ENCODE data around the gene ZAP70.
A peak's percentile ranks its signal among the peaks of the same experiment; 100 is the strongest.
"Not testable (repeated sequence)": the region's sequence is repeated elsewhere in the genome, so short reads cannot be mapped to it uniquely, and the experiment has no call there.

ZAP70 gene

DNA sequence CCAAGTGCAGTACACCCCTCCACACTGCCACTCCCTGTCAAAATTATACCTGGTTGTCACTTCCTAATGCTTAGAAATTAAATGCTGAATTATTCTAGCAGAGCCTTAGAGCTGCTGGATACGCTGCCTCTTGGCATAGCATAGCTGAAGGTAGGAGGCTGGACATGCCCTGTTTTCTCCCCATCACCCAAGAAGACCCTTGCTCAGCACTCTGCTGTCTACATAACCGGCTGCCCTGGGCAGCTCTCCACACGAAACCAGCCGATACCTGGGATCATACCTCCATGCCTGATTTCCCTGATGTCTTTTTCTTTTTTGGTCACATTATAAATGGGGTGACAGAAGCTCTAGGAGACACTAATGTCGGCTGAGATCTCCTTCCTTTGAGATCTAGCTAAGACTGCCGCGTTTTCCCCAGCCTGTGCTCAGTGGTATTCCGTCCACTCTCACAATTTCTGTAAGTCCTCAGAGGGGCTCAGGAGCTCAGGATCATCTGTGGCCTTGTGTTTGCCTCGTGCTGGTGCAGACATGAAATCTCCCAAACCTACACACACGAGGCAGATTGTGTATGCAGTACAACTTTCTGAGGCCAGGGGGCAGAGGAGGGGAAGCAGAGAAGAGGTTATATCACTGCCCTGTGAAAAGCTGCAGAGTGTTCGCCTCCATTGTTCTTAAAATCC is 13.5 kb upstream of the ZAP70 start:
- DNase-seq = peak; percentile 68

DNA sequence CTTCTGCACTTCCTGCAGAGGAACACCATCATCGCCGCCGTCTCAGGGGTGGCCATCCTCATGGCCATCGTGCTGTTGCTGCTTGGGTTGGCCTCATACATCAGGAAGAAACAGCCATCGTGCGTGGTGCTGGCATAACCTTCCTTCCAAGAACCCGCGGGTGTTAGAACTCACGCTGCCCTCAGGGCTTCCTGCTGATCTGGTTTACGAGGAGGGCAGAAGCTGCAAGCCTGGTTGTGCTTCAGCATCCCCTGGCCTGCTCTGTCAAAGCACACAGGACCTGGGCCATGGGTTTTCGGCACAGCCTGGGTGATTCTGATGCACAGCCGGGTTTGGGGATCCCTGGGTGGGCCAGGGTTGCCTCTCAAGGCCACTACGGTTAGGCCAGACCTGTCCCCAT is 12.2 kb upstream of the ZAP70 start:
- DNase-seq = no peak

DNA sequence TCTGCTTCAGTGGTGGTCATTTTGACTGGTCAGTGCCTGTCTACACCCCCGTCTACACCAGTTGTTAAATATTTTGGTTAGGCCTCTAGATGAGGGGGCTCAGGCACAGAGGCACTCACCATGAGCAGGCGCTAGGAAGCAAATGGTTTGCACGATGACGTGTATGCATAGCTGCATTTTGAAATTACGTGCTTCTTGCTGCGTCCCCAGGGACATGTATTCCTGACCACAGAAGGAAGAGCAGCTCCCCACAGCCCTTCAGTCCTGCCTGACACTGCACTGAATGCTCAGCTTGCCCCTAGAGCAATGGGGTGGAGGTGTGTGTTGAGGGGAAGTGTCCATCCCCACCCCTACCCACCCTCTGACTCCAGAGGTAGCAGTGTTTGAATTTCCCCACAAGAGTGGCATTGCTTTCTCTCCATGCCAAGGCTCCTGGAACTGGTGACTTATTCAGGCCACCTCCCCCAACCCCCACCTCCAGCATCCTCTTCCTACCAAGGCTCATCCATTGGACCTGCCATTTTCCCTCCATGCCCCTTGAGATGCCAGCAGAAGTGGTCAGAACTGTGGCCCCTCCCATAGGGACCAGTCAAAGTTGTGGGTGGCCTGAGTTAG is 11.4 kb upstream of the ZAP70 start:
- DNase-seq = no peak

DNA sequence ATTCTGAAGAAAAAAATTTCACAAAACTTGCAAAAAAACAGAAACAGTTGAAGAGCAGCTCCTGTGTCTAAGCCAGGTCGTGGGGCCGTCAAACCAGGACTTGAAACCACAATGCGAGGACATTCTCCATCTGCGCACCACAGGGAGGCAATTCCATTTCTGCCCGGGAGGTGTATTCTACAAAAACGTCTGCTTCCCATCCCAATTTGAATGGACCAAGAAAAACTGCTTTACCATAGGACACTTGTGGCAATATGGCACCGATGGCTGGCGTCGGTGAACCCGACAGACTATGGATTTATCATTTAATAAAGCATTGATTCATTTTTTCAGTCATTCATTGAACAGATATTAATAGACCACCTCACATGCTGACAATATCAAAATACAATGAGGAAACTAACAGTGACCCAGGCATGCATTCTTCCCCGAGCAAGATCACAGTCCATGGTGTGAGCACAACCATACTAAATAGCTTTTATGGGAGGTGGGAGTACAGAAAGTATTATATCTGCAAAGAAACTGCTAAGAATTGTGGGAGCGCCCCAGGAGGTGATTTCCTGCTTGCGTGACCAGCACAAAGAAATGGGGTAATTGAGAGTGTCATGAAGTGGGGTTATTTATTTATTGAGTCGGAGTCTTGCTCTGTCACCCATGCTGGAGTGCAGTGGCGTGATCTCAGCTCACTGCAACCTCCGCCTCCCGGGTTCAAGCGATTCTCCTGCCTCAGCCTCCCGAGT is 10.5 kb upstream of the ZAP70 start:
- DNase-seq = no peak

DNA sequence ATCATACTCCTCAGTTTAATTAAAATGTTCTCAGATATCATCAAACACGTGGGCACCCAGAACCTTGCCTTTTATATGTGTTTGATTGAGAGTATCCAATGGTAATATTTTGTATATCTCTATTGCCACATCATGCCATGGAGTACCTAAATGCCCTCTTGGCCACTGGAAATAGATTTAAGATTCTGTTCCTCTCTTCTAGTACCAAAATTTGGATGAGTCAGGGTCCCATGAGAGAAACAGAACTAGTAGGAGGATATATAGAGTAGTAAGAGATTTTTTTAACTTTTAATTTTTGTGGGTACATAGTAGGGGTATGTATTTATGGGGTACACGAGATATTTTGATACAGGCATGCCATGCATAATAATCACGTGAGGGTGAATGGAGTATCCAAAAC is 9.6 kb upstream of the ZAP70 start:
- no peak for DNase-seq

DNA sequence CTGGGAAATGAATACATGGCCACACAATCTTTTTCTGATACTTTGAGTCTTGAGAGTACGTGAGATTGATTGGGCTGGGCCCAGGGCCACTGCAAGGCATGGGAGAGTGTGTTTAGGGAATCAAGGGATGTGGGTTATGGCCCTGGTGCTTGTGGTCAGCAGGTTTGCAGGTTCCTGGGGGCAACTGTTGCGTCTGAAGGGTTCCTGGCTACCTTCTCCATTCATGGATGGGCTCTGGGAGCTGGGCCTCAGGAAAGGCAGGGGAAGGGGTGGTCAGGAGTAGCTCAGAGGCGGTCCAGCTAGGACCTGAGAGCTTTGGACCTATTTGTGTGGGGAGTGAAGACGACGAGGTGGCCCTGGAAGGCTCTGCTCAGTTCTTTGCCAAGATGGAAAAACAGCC is 8.4 kb upstream of the ZAP70 start:
- DNase-seq = no peak

DNA sequence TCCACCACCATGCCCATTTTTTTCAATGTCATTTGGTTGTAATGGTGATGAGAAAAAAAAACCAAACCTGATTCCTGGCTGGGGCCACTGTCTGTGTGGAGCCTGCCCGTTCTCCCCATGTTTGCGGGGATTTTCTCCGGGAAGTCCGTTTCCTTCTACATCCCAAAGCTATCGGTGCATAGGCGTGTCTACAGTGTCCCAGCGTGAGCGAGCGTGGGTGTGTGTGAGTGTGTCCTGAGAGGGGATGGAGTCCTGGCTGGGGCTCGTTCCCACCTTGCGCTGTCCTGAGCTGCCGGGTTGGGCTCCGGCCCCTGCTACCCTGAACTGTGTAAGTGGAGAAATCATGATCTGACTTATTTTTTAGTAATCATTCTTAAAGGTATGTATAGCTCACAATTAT is 7.3 kb upstream of the ZAP70 start:
- DNase-seq = no peak

DNA sequence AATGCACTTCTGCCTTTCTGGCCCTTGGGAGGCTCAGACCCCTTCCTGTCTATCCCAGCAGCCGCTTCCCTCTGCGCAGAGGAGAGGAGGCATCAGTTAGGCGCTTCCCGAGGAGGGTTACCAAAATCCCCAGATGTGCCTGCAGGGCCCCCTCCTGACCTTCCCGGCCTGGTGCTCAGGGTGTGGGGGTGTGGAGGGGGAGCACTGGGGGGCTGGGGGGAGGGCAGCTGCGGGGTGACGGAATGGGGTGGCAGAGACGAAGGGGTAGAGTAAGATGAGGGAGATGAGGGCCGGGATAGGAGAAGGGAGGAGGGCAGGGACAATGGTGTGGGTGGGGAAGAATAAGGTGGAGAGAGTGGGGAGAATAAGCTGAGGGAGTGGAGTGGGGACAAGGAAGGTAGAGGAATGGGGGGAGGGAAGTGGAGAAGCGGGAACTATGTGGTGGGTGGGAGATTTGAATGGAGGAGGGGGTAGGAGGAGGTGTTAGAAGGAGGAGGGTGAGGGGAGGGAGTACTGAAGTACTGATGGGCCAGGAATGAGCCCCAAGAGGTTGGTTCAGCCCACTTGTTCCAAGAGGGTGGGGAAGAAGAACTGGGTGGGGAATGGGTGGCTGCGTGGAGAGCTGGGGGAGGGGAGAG is 6.5 kb upstream of the ZAP70 start:
- no peak for DNase-seq

DNA sequence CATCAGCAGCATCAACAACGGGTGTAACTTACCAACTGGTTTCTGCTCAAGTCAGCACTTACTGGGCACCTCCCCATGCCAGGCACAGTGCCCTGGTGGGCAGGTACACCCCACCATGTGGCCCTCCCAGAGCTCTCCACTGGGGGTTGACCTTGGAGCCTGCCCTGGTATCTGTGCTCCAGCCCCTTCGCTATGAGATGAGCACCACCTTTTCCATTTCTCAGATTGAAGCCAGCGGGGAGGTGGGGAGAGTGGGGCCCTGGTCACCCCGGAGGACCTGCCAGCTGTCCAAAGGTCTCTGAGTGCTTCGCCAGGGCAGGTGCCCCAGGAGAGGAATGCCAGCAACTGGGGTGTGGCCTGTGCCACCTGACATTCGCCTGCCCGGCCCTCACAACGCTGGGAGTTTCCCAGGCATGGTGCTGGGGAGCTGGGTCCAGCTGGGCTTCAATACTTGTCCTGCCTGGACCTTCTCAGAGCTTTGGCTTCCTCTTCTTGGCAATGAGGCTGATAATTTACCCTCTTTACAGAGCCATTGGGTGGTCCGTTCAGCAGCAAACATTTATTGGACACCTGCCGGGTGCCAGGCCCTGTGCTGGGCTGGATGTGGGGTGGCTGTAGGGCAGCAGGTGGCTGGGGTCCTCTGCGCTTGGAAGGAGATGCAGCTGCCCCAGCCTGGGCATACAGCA is 5.9 kb upstream of the ZAP70 start:
- DNase-seq = no peak

DNA sequence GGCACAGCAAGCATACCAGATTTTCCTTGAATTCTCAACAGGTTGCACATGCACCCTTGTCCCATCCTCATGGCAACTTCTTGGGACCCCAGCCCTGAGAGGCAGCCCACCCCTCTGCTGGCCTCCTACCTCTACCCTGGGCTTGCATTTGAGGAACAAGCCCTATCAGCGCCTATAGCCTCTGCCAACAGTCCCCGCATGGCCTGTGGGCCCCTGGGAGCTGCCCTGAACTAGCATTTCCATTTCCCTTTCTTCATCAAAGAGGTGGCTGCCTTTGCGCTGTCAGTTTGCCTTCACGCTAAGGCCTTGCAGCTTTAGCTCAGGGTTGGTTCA is 5.4 kb upstream of the ZAP70 start:
- DNase-seq = no peak

DNA sequence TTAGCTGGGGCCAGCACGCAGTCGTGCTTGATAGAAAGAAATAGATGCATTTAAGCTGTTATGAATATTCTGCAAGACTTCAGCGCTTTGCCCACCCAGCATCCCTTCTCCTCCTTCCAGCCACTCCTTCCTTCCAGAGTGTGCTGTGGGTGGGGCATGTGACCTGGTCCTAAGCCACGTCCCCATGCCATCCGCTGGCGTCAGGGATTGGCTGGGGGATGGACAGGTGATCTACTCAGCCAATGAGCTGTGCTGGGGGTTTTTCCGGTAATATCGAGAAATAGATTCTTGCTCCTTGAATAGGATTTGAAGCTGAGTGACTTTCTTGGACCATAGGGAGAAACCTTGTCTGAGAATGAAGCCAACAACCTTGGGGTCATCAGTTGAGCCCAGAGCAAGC is 4.8 kb upstream of the ZAP70 start:
- DNase-seq = no peak

DNA sequence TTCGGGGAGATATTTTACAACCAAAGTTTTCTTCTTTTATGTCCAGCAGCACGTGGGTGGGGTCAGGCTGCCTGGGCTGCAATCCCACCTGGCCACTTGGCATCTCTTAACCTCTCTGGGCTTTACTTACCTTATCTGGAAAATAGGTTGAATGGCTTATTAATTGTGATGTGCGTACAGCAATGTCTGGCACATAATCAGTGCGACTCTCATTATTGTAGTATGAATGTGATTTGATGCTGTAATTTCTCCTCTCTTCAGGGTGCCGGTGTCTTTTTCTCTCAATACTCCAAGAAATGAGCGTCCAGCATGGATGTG is 2.0 kb upstream of the ZAP70 start:
- DNase-seq = no peak

DNA sequence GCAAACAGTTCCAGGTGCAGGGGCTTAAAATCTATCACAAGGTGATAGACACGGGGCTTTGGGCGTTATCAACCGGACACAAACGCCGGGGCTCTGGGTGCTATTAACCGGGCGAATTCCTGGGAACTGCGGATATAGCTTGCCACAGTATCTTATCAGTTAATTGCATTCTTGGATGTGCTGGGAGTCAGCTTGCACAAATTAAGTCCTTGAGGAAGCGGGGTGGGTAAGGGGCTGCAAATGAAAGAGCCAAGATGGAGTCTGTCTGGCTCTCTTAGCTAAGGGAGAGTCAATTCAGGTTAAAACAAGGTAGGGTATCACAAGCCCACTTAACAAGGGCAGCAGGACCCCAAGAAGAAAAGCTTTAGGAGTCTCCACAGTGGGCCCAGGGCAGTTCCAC is 1.2 kb upstream of the ZAP70 start:
- DNase-seq = not testable (repeated sequence)

DNA sequence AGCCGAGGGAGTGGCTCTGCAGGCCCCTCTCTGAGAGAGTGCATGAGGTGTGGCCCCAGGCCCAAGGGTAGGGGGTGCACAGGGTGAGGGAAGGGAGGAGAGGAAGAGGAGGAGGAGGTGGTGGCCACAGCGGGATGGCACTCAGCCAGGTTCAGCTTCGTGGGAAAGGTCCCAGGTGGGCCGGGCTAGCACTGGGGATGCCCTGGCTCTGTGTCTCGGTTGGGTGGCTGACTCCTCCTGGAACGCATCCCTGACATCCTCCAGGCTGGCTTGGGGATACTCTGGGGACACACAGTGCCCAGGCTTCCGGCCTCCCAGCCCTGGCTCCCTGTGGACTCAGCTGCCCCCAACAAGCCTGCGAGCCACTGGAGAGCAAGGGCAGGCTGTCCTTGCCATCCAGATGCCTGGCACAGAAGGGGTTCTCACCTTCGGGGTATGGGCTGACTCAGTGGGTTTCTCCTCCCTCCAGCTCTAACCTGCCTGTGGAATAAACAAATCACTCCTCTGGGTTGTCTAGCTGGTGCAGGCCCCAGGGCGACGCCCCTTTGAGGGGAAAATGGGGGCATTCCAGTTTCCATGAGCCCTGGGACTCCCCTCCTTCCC is 582 bp upstream of the ZAP70 start:
- DNase-seq = no peak

DNA sequence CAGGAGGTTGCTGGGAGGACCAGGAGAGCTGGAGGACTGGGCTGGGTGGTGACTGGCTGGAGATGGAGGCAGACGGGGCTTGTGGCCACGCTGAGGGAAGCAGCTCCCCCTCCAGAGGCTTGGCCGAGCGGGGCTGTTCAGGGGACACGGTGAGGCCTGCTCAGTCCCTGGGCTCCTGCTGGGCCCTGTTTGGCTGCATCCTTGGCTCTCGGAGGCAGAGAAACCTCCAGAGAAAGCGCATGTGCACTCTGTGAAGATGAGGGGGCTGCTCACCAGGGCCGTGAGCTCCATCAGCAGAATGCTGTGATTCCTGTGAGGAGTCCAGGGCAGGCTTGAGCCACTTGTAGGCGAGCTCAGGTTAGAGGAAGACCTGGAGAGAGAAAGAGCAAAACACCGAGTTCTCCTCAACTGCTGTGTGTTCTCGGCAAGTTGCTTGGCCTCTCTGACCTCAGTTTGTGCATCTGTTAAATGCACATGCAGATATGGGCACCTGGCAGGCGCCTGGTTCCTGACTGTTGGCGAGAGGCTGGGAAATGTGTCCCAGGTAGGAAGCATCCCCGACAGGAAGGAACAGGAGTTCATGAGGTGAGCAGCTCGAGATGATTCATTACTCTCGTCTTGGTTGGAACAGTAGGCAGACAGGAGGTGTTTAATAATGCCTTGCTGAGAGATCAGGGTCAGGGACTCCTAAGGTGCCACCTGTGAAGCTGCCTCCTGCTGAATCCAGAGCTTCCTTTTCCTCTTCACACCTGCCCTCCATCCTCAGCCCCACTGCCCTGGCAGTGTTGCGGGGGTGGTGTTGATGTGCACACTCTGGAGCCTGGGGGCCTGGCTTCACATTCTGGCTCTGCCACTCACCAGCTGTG is 941 bp downstream of the ZAP70 start:
- DNase-seq = peak; percentile 86

DNA sequence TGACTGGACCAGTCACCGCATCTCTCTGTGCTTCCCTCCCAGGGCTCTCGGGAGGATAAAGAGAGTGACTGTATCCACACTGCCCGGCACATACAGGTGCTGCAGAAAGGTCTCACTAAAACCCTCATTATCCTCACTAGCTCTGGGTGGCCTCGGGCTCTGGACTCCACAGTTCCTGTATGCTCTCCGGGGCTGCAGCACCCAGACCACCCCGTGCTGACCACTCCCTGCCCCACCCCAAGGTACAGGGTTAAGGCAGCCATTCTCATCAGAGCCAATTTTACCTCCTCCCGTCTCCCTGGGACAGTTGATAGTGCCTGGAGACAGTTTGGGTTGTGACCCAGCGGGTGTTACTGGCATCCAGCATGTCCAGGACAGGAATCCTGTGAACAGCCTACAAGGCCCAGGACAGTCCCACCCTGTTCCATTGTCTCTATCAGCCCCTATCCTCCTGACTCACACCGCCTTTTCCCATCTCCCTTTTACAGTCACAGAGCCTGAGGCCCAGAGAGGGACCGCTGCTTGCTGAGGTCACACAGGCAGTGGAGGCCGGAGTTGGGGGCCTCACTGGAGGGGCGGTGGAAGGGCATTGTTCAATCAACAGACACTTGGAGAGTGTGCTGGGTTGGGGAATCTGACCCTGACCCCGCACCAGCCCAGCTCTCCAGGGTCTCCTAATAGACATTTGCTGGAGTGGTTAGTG is 1.7 kb downstream of the ZAP70 start:
- no peak for DNase-seq

DNA sequence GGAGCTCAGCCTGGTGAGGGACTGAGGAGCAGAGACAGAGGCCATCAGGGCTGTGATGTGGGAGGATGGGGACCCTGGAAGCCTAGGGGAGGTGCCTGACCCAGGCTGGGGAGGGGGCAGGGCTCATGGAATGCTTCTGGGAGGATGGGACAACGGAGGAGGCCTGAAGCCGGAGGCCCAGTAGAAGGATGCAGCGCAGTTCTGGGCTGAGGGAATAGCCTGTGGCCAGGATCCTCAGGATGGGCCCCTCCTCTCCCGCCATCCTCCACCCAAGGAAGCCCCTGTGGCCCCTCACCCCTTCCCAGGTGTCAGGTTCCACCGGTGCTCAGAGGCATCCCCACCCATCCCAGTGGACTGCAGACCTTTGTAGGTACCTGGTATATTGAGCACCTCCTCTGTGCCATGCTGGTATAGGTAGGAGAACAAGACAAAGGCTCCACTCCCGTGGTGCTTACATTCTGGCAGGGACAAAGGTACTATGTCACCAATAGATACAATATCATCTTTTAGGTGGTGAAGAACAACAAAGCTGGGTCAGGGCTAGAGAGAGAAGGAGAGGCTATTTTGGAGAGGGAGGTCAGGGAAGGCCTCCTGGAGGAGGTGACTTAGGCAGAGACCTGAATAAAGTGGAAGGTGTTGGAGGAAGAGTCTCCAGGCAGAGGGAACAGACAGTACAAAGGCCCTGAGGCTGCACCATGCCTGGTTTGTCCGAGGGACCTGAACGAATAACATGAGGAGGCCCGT is 2.7 kb downstream of the ZAP70 start:
- no peak for DNase-seq

DNA sequence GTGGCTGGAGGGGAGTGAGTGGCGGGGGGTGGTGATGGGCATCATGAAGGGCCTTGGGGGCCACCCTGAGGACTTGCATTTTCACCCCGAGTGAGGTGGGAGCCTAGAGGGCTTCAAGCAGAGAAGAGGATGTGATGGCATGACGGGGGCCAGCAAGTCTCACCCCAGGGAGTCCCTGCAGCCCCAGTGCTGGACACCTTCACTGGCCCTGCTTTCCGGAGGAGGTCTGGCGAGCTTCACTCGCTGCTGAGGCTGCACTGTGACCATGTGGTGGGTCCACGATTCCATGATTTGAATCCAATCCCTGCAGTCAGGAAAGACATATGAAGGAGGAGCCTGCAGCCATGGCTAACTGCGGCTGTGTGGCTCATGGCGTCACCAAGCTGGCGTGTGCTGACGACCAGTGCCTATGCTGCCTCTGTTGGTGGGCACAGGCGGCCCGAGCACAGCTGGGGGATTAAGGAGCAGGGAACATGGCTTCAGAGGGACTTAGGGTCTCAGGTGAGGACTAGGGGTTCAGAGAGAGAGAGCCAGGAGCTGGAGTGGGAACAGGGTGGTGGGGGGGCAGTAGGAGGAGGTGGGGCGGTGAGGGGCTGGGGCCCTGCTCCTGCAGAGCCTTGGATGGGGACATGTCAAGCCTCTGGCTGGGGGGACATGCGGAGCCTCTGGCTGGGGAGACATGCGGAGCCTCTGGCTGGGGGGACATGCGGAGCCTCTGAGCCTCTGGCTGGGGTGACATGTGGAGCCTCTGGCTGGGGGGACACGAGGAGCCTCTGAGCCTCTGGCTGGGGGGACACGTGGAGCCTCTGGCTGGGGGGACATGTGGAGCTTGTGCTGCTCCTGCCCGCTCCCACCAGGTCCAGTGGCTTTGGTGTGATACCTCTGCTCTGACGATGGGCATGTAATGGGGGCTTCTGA is 3.6 kb downstream of the ZAP70 start:
- DNase-seq = no peak

DNA sequence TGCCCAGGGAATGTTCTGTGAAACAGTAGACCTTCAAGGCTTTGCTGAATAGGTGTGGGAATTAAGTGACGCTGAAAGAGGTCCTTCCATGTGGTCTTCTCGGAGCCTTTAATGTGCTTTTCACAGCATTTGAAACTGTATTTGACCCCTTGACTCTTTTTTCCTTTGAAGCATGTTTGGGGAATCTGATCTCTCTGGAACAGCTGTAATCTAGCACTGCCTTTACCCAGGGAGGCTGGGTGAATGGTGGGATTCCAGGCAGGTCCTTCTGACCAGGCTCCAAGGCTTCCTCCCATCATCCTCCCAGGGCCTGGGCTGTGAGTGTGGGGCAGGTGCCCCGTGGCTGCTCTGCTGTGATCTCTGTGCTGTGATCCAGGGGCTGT is 4.2 kb downstream of the ZAP70 start:
- DNase-seq = no peak
